ENCODE results near the gene YES1.

The YES1 gene

DNA sequence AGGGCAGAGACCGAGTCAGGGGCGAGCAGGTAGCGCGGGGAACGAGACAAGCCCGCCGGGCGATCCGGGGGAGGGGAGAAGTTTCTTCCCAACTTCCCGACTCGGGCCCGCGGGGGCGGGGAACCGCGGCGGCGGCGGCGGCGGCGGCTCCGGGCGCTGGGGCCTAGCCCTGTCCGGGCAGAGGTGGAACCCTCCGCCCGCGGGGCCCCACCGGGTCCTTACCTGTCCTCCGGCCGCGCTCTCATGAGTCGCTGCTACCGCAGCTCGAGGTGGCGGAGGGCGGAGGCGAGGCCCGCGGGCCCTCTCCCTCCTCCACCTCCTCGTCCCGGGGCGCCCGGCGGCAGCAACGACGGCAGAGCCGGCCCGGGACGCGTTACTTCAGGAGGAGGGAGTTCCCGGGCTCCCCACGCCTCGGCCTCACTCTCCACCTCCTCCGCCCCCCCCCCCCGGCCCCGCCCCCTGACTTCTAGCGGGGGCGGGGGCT is at the start of gene YES1:
Gene YES1 (minus strand): TSS at position 351 of the 484 bp plus-strand sequence. CDS start 55,415 bp downstream, outside the sequence.
- DNase-seq (ENCODE audit: low spot score), result no peak

DNA sequence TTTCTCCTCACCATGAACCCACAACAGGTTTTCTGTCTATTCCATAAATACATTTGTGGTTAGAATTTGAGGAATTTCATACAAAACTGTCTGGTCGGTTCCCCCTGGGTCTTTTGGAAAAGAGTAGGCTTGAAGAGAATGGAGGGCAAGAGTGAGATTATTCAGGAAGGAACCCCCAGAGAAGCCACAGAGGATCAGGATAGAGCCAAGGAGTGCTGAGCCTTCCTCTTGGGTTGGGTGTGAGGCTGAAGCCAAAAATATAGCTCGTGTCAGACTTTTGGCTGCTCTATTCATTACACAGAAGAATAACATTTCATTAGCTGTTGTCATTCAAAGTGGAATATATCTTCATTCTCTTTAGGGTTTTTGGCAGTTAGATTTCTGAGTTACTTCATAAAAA is 45.9 kb upstream of the YES1 start:
- DNase-seq (ENCODE audit: low spot score), result no peak

DNA sequence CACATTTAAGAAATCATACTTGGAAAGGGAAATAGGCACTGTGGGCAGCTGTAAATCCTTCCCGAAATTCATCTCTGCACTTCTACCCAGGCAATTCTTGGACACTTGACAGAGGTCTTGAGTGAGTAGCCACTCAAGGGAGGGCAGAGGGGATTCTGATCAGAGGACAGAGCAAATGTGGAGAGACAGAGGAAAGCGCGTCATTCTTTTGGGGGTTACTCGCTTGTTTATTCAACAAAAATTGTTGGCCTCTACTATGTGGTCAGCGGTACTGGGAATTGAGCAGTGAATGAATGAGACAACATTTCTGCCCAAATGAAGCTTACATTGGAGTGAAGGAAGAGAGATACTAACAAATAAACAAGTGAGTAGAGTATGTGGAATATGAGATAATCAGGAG is 41.4 kb upstream of the YES1 start:
- DNase-seq (ENCODE audit: low spot score), result no peak

DNA sequence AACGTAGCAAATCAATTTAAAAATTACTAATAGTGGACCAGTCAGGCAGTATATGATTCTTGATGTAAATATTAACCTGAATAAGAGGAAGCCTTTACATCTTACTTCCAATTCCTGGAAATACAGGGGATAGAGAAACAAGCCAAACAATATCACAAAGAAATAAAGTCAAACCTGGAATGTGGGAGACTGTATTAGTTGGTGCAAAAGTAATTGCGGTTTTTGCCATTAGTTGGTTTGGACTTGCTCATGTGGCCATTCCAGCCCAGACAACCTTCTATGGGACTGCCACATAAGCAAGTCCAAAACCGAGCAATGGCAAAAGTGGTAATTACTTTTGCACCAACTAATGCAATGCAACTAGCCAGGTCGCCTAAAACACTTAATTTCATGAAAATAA is 38.9 kb upstream of the YES1 start:
- DNase-seq (ENCODE audit: low spot score), result no peak

DNA sequence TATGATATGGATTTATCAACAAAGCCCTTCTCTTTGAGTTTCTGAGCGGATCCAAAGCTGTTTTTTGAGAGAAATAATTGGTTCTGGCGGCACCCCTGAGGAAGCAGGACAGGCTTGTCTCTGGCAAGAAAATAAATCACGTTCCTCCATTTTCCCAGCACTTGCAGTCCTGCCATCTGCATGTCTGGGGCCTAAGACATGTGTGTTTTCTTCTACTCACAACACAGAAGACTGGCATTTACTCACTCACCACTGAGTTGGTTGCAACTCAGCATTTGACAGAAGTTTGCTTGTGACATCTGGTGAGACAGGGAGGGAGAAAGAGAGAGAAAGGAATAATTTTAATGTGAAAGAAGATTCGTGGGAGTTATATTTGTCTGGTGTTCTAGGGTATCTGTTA is 37.0 kb upstream of the YES1 start:
- no peak for DNase-seq (ENCODE audit: low spot score)

DNA sequence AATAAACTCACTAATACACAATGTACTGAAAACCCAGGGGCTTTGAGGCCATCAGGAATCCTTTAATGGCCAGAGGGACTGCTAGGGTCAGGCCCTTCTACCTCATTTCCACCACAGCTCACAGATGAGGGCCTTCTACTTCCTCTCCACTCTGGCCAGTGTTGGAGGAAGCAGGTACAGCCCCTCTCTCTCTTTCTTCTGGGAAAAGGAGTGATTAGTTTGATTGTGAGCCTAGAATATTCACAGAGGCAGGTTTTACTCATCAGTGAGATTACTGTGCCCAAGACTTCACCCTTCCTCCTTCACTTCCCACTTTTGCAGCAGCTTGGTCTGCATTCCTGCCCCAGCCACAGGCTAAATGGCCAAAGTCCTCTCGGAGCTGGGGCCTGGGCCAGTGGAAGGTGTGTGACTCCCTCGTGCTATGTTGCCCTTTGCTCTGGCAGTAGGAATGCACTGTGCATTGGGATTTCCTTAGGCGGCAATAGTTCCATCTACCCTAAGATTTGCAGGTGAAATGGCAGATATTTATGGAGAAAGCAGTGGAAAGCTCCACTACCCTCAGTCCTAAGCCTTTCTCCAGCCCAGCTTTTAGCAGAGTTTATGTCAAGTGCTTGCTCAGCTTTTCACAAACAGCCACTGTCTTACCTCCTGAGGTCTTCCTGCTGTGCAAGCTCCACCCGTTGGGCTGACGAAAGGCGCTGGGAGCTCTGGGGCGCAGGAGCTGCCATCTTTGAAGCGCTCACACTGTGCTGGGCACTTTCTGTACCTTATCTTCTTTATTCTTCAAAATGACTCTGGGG is 36.2 kb upstream of the YES1 start:
- no peak for DNase-seq (ENCODE audit: low spot score)

DNA sequence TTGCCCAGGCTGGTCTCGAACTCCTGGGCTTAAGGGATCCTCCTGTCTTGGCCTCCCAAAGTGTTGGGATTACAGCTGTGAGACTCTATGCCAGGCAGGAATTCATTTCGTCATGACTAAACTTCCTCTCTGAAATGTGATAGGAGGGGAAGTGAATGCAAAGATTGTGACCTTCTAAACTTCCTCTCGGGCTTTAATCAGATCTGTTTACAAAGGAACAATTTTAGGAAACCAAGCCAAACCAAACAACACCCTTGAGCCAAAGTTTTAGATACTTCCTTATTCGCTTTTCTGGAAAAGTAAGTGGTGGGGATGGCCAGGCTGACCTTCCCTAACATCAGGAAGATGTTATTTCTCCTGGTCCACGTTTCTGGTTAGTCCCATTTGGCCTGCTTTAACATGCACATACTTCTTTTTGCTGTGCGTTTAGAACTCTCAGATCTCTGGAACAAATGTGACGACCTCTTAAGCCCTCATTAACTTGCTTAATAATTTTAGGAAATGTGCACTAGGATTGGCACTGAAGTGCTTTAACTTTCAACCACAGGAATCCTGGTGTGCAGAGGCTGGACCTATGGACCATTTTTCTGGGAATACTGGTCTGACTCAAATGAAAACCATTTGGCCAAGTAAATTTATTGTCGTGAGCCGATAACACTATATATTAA is 33.2 kb upstream of the YES1 start:
- no peak for DNase-seq (ENCODE audit: low spot score)

DNA sequence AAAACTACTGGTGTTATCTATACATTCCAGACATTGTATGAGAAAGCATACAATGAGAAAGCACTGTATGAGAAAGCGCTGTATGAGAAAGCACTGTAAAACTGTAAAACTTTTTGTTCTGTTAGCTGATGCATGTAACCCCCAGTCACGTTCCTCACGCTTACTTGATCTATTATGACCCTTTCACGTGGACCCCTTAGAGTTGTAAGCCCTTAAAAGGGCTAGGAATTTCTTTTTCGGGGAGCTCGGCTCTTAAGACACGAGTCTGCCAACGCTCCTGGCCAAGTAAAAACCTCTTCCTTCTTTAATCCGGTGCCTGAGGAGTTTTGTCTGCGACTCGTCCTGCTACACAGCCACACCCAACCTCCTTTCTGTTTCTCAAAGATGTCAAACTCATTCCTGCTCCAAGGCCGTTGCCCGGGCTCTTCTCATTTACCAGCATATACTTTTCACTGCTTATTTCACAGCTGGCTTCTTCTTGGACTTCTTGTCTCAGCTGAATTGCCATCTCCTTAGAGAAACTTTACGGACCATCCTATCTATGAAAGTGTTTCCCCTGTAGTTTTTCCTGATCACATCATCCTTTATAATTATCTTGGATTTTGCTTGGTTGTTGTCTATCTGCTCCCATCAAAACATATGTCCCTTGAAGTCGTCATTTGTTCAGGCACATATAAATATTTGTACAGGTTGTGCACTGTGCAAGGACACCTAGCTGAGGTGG is 29.8 kb upstream of the YES1 start:
- DNase-seq (ENCODE audit: low spot score), result no peak

DNA sequence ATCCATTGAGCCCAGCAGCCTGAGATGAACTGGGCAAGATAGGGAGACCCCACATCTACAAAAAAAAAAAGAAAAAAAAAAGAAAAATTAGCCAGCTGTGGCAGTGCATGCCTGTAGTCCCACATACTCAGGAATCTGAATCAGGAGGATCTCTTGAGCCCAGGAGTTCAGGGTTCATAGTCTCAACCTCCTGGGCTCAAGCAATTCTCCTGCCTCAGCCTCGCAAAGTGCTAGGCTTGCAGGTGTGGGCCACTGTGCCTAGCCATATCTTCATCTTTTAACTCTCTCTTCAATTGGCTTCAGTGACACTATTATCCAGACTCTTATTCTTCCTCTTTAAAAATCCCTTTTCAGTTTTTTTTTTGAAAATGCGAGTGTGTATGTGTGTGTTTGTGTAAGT is 28.5 kb upstream of the YES1 start:
- DNase-seq (ENCODE audit: low spot score), result no peak

DNA sequence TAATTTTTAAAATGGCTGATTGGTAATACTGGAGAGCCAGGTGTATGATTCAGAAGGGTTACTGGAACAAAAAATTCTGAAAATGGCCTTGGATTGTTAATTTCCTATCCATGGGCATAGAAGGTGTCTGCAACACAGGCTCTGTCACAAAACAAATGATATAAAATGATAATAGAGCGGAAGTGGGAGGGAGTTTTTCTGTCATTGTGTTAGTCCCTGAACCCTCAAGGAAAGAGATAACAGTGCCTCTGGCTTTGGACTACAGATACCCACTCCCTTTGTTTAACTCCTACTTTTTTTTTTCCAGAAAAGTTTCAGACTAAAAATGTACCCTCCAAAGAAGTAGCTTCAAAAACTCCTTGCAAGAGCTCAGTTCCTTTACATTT is 28.0 kb upstream of the YES1 start:
- no peak for DNase-seq (ENCODE audit: low spot score)

DNA sequence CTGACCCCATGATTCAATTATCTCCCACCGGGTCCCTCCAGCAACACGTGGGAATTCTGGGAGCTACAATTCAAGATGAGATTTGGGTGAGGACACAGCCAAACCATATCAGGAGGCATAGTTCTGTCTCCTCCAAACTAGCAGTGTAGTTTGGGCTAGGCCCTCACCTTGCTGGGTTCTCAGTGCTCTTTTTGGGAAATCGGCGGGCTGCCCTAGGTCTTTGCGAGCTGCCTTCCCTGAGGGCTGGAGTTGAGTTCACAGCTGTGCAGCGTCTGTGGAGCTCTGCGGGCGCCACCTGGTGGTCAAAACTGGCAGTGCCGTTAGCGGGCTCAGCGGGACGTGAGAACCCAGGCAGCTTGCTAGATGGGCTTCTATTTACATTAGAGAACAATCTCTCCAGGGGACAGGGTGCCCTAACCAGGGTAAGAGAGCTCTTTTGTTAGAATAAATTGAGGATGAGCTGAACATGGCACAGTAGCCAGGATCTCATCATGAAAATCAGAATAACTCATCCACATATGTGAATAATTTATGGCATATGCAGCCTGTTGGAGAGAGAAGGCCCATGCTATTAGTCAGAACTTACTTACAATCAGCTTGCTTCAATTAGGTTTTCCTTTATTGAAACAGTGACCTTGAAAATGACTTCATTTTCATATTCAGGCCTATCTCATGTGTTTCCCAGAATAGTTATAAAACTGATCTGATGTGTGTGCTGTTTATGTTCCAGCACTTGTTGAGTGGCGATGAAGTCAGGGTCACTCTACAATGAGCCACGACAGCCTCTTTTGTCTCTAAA is 27.4 kb upstream of the YES1 start:
- peak; percentile 89 for DNase-seq (ENCODE audit: low spot score)

DNA sequence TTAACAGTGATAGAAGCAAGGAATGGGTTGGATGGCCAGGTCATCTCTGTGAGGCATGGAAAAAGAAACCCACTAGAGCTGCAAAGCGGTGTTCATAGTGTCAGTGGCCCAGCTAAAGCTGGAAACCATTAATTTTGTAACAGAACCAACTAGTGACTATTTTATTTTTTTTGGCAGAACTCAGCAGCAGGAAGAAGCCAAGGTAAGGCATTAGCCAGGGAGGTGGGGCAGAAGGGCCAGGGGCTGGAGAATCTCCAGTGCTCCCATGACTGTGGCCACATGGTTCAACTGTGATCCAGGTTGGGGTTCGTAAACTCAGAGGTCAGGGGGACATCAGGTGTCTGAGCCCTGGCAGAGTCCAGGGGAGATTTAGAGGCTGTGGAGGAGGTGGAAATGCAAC is 25.9 kb upstream of the YES1 start:
- no peak for DNase-seq (ENCODE audit: low spot score)

DNA sequence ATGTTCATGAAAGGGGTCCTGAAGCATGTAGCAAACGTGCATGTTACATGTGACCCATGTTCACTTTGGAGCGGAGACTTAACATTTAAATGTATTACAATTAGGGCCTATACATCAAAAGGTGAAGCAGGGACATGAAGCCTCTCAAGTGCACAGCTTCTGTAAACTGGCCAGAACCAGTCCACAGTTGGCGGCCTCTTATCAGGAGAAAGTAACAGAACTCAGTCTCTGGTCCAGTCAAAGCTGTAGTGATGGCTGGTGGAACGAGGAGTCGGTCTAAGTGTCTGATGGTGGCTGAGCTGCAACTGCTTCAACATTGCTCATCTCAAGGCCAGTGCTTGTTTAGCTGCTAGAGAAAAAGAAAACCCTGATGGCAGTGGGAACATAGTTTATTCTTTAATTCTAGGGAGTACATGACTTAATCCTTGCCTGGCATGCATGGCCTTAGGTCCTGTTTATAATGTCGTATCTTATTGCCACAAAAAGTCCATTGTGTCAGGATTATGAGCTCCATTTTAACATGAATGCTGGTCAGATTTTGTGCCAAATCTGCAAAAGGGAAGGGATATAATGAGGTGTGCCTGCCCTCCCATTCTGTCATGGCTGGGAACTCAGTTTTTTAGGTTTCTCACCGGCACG is 22.2 kb upstream of the YES1 start:
- no peak for DNase-seq (ENCODE audit: low spot score)

DNA sequence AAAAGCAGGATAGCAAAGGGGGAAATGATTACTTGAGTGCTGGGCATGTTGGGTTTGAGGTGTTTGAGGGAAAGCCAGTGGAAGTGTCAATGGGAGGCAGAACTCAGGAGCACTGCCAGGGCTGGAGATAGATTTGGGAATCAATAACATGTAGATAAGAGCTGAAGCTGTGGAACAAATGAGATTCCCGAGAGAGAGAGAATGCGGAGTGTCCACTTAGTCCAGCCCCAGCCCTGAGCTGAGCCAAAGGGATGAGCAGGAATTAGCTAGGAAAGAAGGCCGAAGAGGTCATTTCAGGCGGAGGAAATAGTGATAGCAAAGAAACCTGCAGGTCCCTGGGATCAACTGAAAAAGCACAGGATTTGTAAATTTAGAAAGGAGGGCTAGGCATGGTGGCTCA is 21.2 kb upstream of the YES1 start:
- no peak for DNase-seq (ENCODE audit: low spot score)

DNA sequence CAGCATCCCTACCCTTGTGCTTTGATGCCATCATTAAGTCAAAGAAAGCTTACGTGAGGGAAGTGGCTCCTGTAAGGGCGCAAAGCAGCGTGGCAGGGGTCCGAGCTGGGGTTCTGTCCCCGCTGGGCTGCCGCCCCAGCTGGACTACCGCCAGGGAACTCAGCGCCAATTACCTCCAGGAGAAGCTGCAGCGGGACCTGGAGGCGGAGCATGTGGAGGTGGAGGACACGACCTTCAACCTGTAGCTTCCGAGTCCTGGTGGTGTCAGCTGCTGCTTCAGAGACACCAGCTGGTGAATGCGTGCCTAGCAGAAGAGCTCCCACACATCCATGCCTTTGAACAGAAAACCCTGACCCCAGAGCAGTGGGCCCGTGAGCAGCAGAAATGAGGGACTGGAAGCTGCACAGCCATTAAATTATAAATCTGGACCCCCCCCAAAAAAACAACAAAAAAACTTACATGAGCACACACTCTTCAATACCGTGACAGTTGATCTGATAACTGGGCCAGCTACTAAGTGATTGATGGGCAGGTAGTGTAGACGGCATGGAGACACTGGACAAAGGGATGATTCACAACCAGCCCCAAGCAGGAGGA is 20.1 kb upstream of the YES1 start:
- DNase-seq (ENCODE audit: low spot score), result no peak

DNA sequence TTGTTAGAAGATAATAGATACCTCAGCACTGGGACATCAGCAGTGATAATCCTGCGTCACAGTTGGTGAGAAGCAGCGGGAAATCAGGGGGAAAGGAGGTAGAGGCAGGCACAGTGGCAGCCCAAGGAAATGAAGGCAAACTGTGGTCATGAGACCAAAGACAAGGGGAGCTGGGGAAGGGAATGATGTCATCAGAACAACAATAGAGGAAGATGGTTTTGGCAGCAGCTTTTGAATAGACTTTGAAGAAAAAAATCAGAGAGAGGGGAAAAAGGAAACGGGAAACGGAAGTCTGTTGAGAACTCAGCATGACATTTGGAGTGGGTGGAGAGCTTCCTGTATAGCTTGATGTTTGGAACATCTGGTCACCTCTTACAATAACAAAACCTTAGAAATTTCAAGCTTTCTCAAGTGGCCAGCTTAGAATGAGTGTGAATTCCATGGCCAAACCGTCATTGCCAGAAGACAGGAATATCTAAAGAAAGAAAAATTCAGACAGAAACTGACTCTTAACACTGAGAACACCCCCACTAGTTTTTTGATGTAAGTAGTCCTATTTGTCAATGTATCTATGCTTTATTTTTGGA is 18.4 kb upstream of the YES1 start:
- DNase-seq (ENCODE audit: low spot score), result peak; percentile 42

DNA sequence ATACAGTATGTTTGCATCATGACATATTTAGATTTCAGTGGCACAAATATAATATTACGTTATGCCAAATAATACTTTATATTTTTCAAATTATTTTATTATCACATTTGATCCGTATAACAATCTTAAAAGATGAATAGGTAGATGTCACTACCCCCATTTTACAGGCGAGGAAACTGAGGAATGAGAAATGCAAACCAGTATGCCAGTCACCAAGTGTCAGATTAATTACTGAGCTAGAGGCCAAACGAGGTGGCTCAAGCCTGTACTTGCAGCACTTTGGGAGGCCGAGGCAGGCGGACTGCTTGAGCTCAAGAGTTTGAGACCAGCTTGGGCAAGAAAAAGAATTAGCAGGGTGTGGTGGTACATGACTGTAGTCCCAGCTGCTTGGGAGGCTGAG is 17.4 kb upstream of the YES1 start:
- no peak for DNase-seq (ENCODE audit: low spot score)

DNA sequence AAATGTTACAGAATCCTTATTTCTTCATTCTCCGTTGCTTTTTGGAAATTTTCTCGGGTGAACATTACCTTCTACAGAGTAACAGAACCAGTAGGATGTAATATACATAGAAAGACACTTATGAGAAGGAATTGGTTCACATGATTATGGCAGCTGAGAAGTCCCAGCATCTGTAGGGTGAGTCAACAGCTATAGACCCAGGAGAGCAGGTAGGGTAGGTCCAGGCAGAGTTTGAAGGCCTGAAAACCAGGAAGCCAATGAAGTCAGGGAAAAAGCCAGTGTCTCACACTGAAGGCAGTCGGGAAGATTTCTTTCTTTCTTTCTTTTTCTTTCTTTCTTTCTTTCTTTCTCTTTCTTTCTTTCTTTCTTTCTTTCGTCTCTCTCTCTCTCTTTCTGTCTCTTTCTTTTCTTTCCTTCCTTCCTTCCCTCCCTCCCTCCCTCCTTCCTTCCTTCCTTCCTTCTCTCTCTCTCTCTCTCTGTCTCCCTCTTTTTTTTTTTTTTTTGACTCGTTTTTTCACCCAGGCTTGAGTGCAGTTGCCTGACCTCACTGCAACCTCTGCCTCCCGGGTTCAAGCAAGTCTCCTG is 15.1 kb upstream of the YES1 start:
- DNase-seq (ENCODE audit: low spot score), result no peak

DNA sequence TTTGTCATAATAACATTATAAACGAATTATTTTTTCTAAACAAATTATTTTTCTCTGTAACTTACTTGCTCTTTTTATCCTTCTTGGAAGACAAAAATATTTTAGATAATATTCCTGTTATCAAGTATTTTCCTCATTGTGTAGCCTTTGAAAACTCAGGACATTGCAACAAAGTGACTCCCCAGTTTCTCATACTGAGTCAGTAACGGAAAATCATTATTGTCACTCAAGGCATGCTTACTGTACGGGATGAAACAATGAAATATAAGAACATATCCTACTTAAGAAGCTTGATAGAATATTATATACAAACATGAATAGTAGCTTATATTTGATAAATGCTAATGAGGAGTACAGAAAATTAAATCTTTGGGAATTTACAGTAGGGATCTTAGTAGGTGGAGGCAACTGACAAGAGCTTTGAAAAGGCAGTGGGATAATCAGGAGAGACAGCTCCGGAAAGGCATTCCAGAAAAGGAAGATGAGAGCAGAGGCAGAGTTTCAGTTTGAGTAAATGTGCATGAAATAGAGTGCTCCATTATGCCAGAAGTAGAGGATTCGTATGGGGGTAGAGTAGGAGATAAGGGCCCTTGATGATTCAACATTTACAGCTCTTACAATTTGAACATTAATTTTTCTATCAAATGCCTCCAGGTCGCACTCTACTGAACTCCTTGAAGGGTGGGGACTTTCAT is 14.0 kb upstream of the YES1 start:
- DNase-seq (ENCODE audit: low spot score), result no peak

DNA sequence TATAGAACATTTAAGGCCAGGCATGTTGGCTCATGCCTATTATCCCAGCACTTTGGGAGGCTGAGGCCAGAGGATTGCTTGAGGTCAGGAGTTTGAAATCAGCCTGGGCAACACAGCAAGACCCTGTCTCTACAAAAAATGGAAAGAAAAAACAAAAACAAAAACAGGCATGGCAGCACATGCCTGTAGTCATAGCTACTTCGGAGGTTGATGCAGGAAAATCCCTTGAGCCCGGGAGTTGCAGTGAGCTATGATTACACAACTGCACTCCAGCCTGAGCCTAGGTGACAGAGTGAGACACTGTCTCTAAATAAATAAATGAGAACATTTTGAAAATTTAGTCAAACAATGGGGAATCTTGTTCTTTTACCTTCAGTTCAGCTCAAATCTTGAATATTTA is 12.1 kb upstream of the YES1 start:
- DNase-seq (ENCODE audit: low spot score), result no peak

Measured in activated CD4-positive, alpha-beta T cell treated with anti-CD3 and anti-CD28 coated beads, Interleukin-2, Interleukin-4, amounts not matched to agents 100 ng/mL and 50 ng/mL, durations not matched to agents 16 hours and 8 hours (primary cell).